WERI-Rb-1 (cell line): ENCODE results near the gene FRMD4A.

Experiments used
- DNase-seq: peaks from one replicate; pipeline ENCODE4 v3.0.0-alpha.2; 2020
- H3K27ac ChIP-seq: fragments of 250-450 bp; sonication (Bioruptor Pico); 2 replicates; pipeline ENCODE4 v1.5.1; 2020; ENCODE audit warnings: mild to moderate bottlenecking, moderate library complexity
- H3K27me3 ChIP-seq: fragments of 250-450 bp; sonication (Bioruptor Pico); 2 replicates; pipeline ENCODE4 v1.5.1; 2021; ENCODE audit warnings: mild to moderate bottlenecking, low read depth, moderate library complexity; ENCODE audit not compliant: insufficient read depth, severe bottlenecking
- H3K36me3 ChIP-seq: fragments of 250-450 bp; sonication (Bioruptor Pico); 2 replicates; pipeline ENCODE4 v1.5.1; 2020; ENCODE audit warnings: mild to moderate bottlenecking, moderate library complexity
- H3K4me3 ChIP-seq: 2 replicates; pipeline ENCODE4 v1.5.1; 2011; ENCODE audit warnings: low read depth, mild to moderate bottlenecking, control low read depth, low read length
- H3K9me3 ChIP-seq: fragments of 250-450 bp; sonication (Bioruptor Pico); 2 replicates; pipeline ENCODE4 v1.5.1; 2021; ENCODE audit warnings: mild to moderate bottlenecking, moderate library complexity; ENCODE audit not compliant: severe bottlenecking
- CTCF ChIP-seq: IDR thresholded peaks from 2 replicates; pipeline ENCODE4 v1.5.1; 2011; ENCODE audit warnings: low read depth, mild to moderate bottlenecking, control low read depth, inconsistent platforms, low read length

The FRMD4A gene

GRCh38 chr10:13628661-13629060 is 702.1 kb downstream of the FRMD4A start:
- no peaks in the 10 kb centered on the region; the same call in 1 of the 2 replicates for H3K36me3 ChIP-seq
- no peak for TF ChIP-seq CTCF
- H3K27me3 ChIP-seq = no peaks in the 10 kb centered on the region
- no peaks in the 10 kb centered on the region for H3K9me3 ChIP-seq
- DNase-seq = no peak
- H3K4me3 ChIP-seq = no peak overlapping the region
- no peak overlapping the region for H3K27ac ChIP-seq

- DNase-seq = no peak
- no peak for TF ChIP-seq CTCF
- H3K36me3 ChIP-seq = no peaks in the 10 kb centered on the region; the same call in 1 of the 2 replicates
- no peak overlapping the region for H3K4me3 ChIP-seq
- H3K9me3 ChIP-seq = no peaks in the 10 kb centered on the region
- H3K27me3 ChIP-seq = no peaks in the 10 kb centered on the region
- H3K27ac ChIP-seq = no peak overlapping the region
Measured at GRCh38 chr10:13627459-13628310, 703.0 kb downstream of the FRMD4A start.

- Histone ChIP-seq H3K4me3 (no peak overlapping the region), H3K9me3 (no peaks in the 10 kb centered on the region), H3K27me3 (no peaks in the 10 kb centered on the region), H3K36me3 (no peaks in the 10 kb centered on the region), H3K27ac (no peak overlapping the region)
- no peak for TF ChIP-seq CTCF
- DNase-seq = no peak
Measured at GRCh38 chr10:13624630-13625029, 706.1 kb downstream of the FRMD4A start.

- TF ChIP-seq CTCF = no peak
- no peak overlapping the region for H3K27ac ChIP-seq
- H3K9me3 ChIP-seq = no peaks in the 10 kb centered on the region
- no peak for DNase-seq
- no peak overlapping the region for H3K4me3 ChIP-seq
- H3K27me3 ChIP-seq = no peaks in the 10 kb centered on the region
- no peaks in the 10 kb centered on the region for H3K36me3 ChIP-seq
Measured at GRCh38 chr10:13621931-13622330, 708.8 kb downstream of the FRMD4A start.

- Histone ChIP-seq H3K9me3 (no peaks in the 10 kb centered on the region), H3K36me3 (no peaks in the 10 kb centered on the region), H3K4me3 (no peak overlapping the region), H3K27ac (no peak overlapping the region), H3K27me3 (no peaks in the 10 kb centered on the region)
- TF ChIP-seq CTCF = no peak
- DNase-seq = no peak
Measured at GRCh38 chr10:13617116-13617515, 713.6 kb downstream of the FRMD4A start.
